IMR-90 (cell line): ENCODE results near the gene GPX4. TPM values are rescaled to one million over a fixed set of nuclear protein-coding genes. Genes with fewer than 3 reads are reported as not detected.

Experiments used
- ATAC-seq: fragments of 200-7000 bp; cut with Tn5 transposase; 2 replicates; pipeline ENCODE4 v1.9.1; 2020; ENCODE audit warnings: low read depth, mild to moderate bottlenecking, moderate library complexity
- BruUV-seq: library from RNA; stranded (reverse); fragments of 400-500 nt; replicated peaks from 2 replicates; lab custom pipeline; 2021; lab: Mats Ljungman, UMichigan
- CTCF ChIA-PET: fragments of 300-600 bp; formaldehyde crosslinking; extraction: SDS; loops from one replicate; lab custom pipeline; 2021; ENCODE audit warnings: antibody characterized with exemption; lab: Yijun Ruan, JAX
- POLR2A ChIA-PET: fragments of 300-600 bp; sonication (Branson Sonifier 250); formaldehyde crosslinking; loops from one replicate; lab custom pipeline; 2022; ENCODE audit warnings: antibody characterized with exemption; ENCODE audit not compliant: unreplicated experiment; lab: Charles Lee
- DNase-seq: peaks from one replicate; pipeline ENCODE4 v3.0.0; 2013
- H2AFZ ChIP-seq: replicated peaks from 2 replicates; pipeline ENCODE3; 2013; ENCODE audit warnings: low read length, mild to moderate bottlenecking; ENCODE audit not compliant: poor library complexity
- H2AK5ac ChIP-seq: 2 replicates; pipeline ENCODE4 v1.6.1; 2013; ENCODE audit warnings: low read depth, low read length, inconsistent platforms
- H2AK9ac ChIP-seq: replicated peaks from 2 replicates; pipeline ENCODE3; 2013; ENCODE audit warnings: mild to moderate bottlenecking, low read depth, low read length, moderate library complexity; ENCODE audit not compliant: poor library complexity
- H2BK120ac ChIP-seq: 2 replicates; pipeline ENCODE4 v1.6.1; 2013; ENCODE audit warnings: low read depth, low read length, inconsistent platforms
- H2BK15ac ChIP-seq: 3 replicates; pipeline ENCODE4 v1.6.1; 2013; ENCODE audit warnings: low read depth, low read length, inconsistent platforms
- H2BK20ac ChIP-seq: 2 replicates; pipeline ENCODE4 v1.6.1; 2013; ENCODE audit warnings: low read depth, mild to moderate bottlenecking, inconsistent platforms, low read length, moderate library complexity
- H2BK5ac ChIP-seq: 2 replicates; pipeline ENCODE4 v1.6.1; 2013; ENCODE audit warnings: mild to moderate bottlenecking, low read depth, low read length, inconsistent platforms; ENCODE audit not compliant: poor library complexity, severe bottlenecking
- H3K14ac ChIP-seq: replicated peaks from 2 replicates; pipeline ENCODE4 v1.6.1; 2013; ENCODE audit warnings: low read depth, low read length, inconsistent platforms
- H3K18ac ChIP-seq: 2 replicates; pipeline ENCODE4 v1.6.1; 2013; ENCODE audit warnings: low read depth, low read length, control low read depth
- H3K23ac ChIP-seq: 2 replicates; pipeline ENCODE4 v1.6.1; 2013; ENCODE audit warnings: low read depth, low read length, inconsistent platforms
- H3K27ac ChIP-seq: 2 replicates; pipeline ENCODE4 v1.5.1; 2013; ENCODE audit warnings: mild to moderate bottlenecking, control low read depth, low read length; ENCODE audit not compliant: insufficient read depth
- H3K27me3 ChIP-seq: 2 replicates; pipeline ENCODE4 v1.6.1; 2013; ENCODE audit warnings: low read length; ENCODE audit not compliant: control insufficient read depth, insufficient read depth
- H3K36me3 ChIP-seq: 2 replicates; pipeline ENCODE4 v1.6.1; 2013; ENCODE audit warnings: low read length, mixed read lengths; ENCODE audit not compliant: control insufficient read depth, insufficient read depth
- H3K4ac ChIP-seq: 2 replicates; pipeline ENCODE4 v1.6.1; 2013; ENCODE audit warnings: low read depth, low read length, inconsistent platforms
- H3K4me1 ChIP-seq: 2 replicates; pipeline ENCODE4 v1.6.1; 2013; ENCODE audit warnings: low read length, mixed read lengths; ENCODE audit not compliant: control insufficient read depth, insufficient read depth
- H3K4me2 ChIP-seq: 2 replicates; pipeline ENCODE4 v1.6.1; 2013; ENCODE audit warnings: low read depth, mild to moderate bottlenecking, control low read depth, low read length, moderate library complexity
- H3K4me3 ChIP-seq: 2 replicates; pipeline ENCODE4 v1.5.1; 2013; ENCODE audit warnings: low read depth, mild to moderate bottlenecking, control low read depth, low read length, moderate library complexity; ENCODE audit not compliant: insufficient read depth
- H3K56ac ChIP-seq: 2 replicates; pipeline ENCODE4 v1.6.1; 2013; ENCODE audit warnings: low read length, inconsistent platforms; ENCODE audit not compliant: insufficient read depth; ENCODE audit errors: extremely low read depth
- H3K79me1 ChIP-seq, 2 experiments: 2 replicates each; pipeline ENCODE4 v1.6.1; 2013; ENCODE audit warnings: low read length in 2 of 2, inconsistent platforms in 1 of 2, low read depth in 1 of 2
- H3K9ac ChIP-seq: 2 replicates; pipeline ENCODE4 v1.6.1; 2013; ENCODE audit warnings: low read depth, low read length, control low read depth
- H3K9me1 ChIP-seq: 2 replicates; pipeline ENCODE4 v1.6.1; 2013; ENCODE audit warnings: low read length, inconsistent platforms; ENCODE audit not compliant: insufficient read depth
- H3K9me3 ChIP-seq: 2 replicates; pipeline ENCODE4 v1.6.1; 2013; ENCODE audit warnings: low read length; ENCODE audit not compliant: control insufficient read depth, insufficient read depth
- H4K20me1 ChIP-seq: 2 replicates; pipeline ENCODE4 v1.6.1; 2013; ENCODE audit warnings: low read length, inconsistent platforms; ENCODE audit not compliant: insufficient read depth
- H4K5ac ChIP-seq: 2 replicates; pipeline ENCODE4 v1.6.1; 2013; ENCODE audit warnings: mild to moderate bottlenecking, low read depth, low read length, control low read depth
- H4K8ac ChIP-seq, 2 experiments: 2 replicates each; pipeline ENCODE4 v1.6.1; 2013; ENCODE audit warnings: low read depth in 2 of 2, low read length in 2 of 2, control low read depth in 1 of 2, inconsistent platforms in 1 of 2
- H4K91ac ChIP-seq: 2 replicates; pipeline ENCODE4 v1.6.1; 2013; ENCODE audit warnings: low read depth, low read length, inconsistent platforms; ENCODE audit not compliant: insufficient read depth
- BHLHE40 ChIP-seq: fragments of 150-350 bp; IDR thresholded peaks from 2 replicates; pipeline ENCODE4 v1.6.1; 2016; ENCODE audit warnings: mild to moderate bottlenecking, low read depth, low read length
- CEBPB ChIP-seq: IDR thresholded peaks from 2 replicates; pipeline ENCODE4 v1.6.1; 2012; ENCODE audit warnings: low read depth, low read length, improper control_type of control experiment
- CHD1 ChIP-seq: IDR thresholded peaks from 2 replicates; pipeline ENCODE4 v1.6.1; 2012; ENCODE audit warnings: low read depth, low read length, improper control_type of control experiment
- CTCF ChIP-seq: conservative IDR thresholded peaks from 2 replicates; pipeline ENCODE4 v1.5.1; 2012; ENCODE audit warnings: mild to moderate bottlenecking, low read depth, low read length, improper control_type of control experiment
- ELK1 ChIP-seq: fragments of 150-350 bp; IDR thresholded peaks from 2 replicates; pipeline ENCODE4 v1.6.1; 2016; ENCODE audit warnings: low read depth, mild to moderate bottlenecking, low read length, moderate library complexity, borderline replicate concordance
- MAFK ChIP-seq: IDR thresholded peaks from 2 replicates; pipeline ENCODE4 v1.6.1; 2012; ENCODE audit warnings: low read depth, low read length, improper control_type of control experiment
- MAZ ChIP-seq: IDR thresholded peaks from 2 replicates; pipeline ENCODE4 v1.6.1; 2012; ENCODE audit warnings: low read depth, mild to moderate bottlenecking, low read length, improper control_type of control experiment, moderate library complexity, borderline replicate concordance
- MXI1 ChIP-seq: IDR thresholded peaks from 2 replicates; pipeline ENCODE4 v1.6.1; 2012; ENCODE audit warnings: low read depth, mild to moderate bottlenecking, low read length, moderate library complexity, borderline replicate concordance
- POLR2A ChIP-seq: IDR thresholded peaks from 2 replicates; pipeline ENCODE4 v1.6.1; 2012; ENCODE audit warnings: mild to moderate bottlenecking, low read depth, low read length
- RAD21 ChIP-seq: IDR thresholded peaks from 2 replicates; pipeline ENCODE4 v1.6.1; 2012; ENCODE audit warnings: low read length, improper control_type of control experiment
- RFX5 ChIP-seq: IDR thresholded peaks from 2 replicates; pipeline ENCODE4 v1.8.0; 2012; ENCODE audit warnings: low read depth, mild to moderate bottlenecking, low read length, moderate library complexity
- USF2 ChIP-seq: fragments of 150-350 bp; IDR thresholded peaks from 2 replicates; pipeline ENCODE4 v1.6.1; 2017; ENCODE audit warnings: mild to moderate bottlenecking, antibody characterized with exemption, low read length, low read depth
- WGBS, 2 experiments: methylation state at CpG; one replicate each; pipeline versions ENCODE4 v1.1.5 to v1.1.7; 2013; ENCODE audit warnings: missing lambda C conversion rate in 2 of 2; ENCODE audit not compliant: insufficient read length in 1 of 2; ENCODE audit errors: extremely low coverage in 2 of 2; 5-methylcytosine and 5-hydroxymethylcytosine counted together
- dilution Hi-C: fragments of 300-500 bp; cut with HindIII; formaldehyde crosslinking; loops from one replicate; pipeline ENCODE4 v1.14.3; 2018; ENCODE audit warnings: low sequenced_read_pairs; ENCODE audit not compliant: unreplicated experiment
- in situ Hi-C: fragments of 300-500 bp; cut with MboI; formaldehyde crosslinking; loops from 3 replicates; pipeline ENCODE4 v1.14.3; 2019; ENCODE audit warnings: low sequenced_read_pairs, inconsistent platforms, mixed read lengths
- intact Hi-C: fragments of 100-400 bp; cut with micrococcal nuclease; formaldehyde crosslinking; loops from 2 replicates; pipeline ENCODE4 v1.10.0; 2022
- polyA plus RNA-seq, 3 experiments: library from polyadenylated mRNA; depleted of rRNA; stranded (reverse); fragments of >200 nt; gene quantifications; 2 replicates each; pipeline ENCODE4 v1.2.3, GENCODE V29; 2012; ENCODE audit warnings: low replicate concordance in 1 of 3
- total RNA-seq: library from RNA; depleted of rRNA; stranded (reverse); fragments of >200 nt; gene quantifications from 2 replicates; pipeline ENCODE4 v1.2.3, GENCODE V29; 2012

GPX4 gene
- total and polyA plus RNA-seq, 2 of the 4 experiments (the other 2 are of a cell fraction) = 357 to 1,083 TPM

- Histone ChIP-seq H3K56ac (no peak overlapping the region), H2BK20ac (no peak overlapping the region), H3K14ac (no peak overlapping the region), H3K79me1 (peaks cover 3 to 41% of the 10 kb centered on the region in 2 experiments; a peak in 3 of 4 replicates), H3K9me3 (no peaks in the 10 kb centered on the region), H3K27ac (no peak overlapping the region), H2BK5ac (no peak overlapping the region), H3K4me1 (peaks cover 12% of the 10 kb centered on the region), H3K4ac (no peak overlapping the region), H4K5ac (no peak overlapping the region), H2AK5ac (no peak overlapping the region), H3K4me2 (no peak overlapping the region), H4K91ac (no peak overlapping the region), H3K9me1 (no peaks in the 10 kb centered on the region), H3K27me3 (no peaks in the 10 kb centered on the region), H3K4me3 (no peak overlapping the region), H3K36me3 (peaks cover 79% of the 10 kb centered on the region), H2BK15ac (no peak overlapping the region), H3K18ac (no peak overlapping the region), H2BK120ac (no peak overlapping the region), H2AK9ac (no peak overlapping the region), H4K20me1 (peaks cover 52% of the 10 kb centered on the region), H3K9ac (no peak overlapping the region), H3K23ac (no peak overlapping the region), H2AFZ (no peak overlapping the region), H4K8ac (no peak overlapping the region)
- CTCF ChIA-PET = no interaction called here
- DNase-seq (no peak), ATAC-seq (no peak)
- POLR2A ChIA-PET = no interaction called here
- dilution Hi-C loops = no loop called here
- in situ Hi-C loops = loop anchor here (5.0 kb wide), 1 partner anchor 92 kb away; no protein-coding TSS in a partner anchor
- BruUV-seq = no TSS peak
- intact Hi-C loops = loop anchor here (5.0 kb wide), 1 partner anchor 82 kb away; no protein-coding TSS in a partner anchor
- TF ChIP-seq ELK1 (no peak), CEBPB (no peak), USF2 (no peak), MXI1 (no peak), RFX5 (no peak), MAFK (no peak), RAD21 (no peak), CHD1 (no peak), POLR2A (no peak), BHLHE40 (no peak), MAZ (no peak), CTCF (no peak)
- 96% methylated on average over 29 of the region's 54 CpGs; no CpG with 5 or more reads in 1 of the 2 experiments for WGBS, 2 experiments
Observed at GRCh38 chr19:1109697-1110671, 6.2 kb downstream of the GPX4 start.
